ENCODE results near the gene EIPR1.

EIPR1 gene

GRCh38 chr2:3355951-3356569 is 21.6 kb downstream of the EIPR1 start:
- DNase-seq: no peak

- DNase-seq: no peak
Measured at GRCh38 chr2:3354986-3355385, 22.6 kb downstream of the EIPR1 start.

GRCh38 chr2:3349211-3349693 is 28.4 kb downstream of the EIPR1 start:
- DNase-seq: no peak

- no peak for DNase-seq
Measured at GRCh38 chr2:3348767-3349166, 28.9 kb downstream of the EIPR1 start.

- DNase-seq: no peak
Measured at GRCh38 chr2:3345621-3346020, 32.0 kb downstream of the EIPR1 start.

GRCh38 chr2:3344897-3345296 is 32.7 kb downstream of the EIPR1 start:
- no peak for DNase-seq

GRCh38 chr2:3343012-3343411 is 34.6 kb downstream of the EIPR1 start:
- DNase-seq: no peak

GRCh38 chr2:3342324-3342723 is 35.3 kb downstream of the EIPR1 start:
- DNase-seq: no peak

- DNase-seq: no peak
Measured at GRCh38 chr2:3341336-3341735, 36.3 kb downstream of the EIPR1 start.

- DNase-seq: no peak
Measured at GRCh38 chr2:3340144-3340543, 37.5 kb downstream of the EIPR1 start.

- no peak for DNase-seq
Measured at GRCh38 chr2:3338340-3338739, 39.3 kb downstream of the EIPR1 start.

- no peak for DNase-seq
Measured at GRCh38 chr2:3336844-3337243, 40.8 kb downstream of the EIPR1 start.

GRCh38 chr2:3334392-3335345 is 42.9 kb downstream of the EIPR1 start:
- DNase-seq: no peak

GRCh38 chr2:3332133-3332532 is 45.5 kb downstream of the EIPR1 start:
- DNase-seq: no peak

GRCh38 chr2:3329491-3329890 is 48.1 kb downstream of the EIPR1 start:
- no peak for DNase-seq

GRCh38 chr2:3326871-3327270 is 50.7 kb downstream of the EIPR1 start:
- no peak for DNase-seq

GRCh38 chr2:3326182-3326537 is 51.5 kb downstream of the EIPR1 start:
- no peak for DNase-seq

GRCh38 chr2:3325458-3326181 is 52.0 kb downstream of the EIPR1 start:
- no peak for DNase-seq

GRCh38 chr2:3324404-3325281 is 53.0 kb downstream of the EIPR1 start:
- DNase-seq: no peak

GRCh38 chr2:3324036-3324386 is 53.6 kb downstream of the EIPR1 start:
- no peak for DNase-seq

- no peak for DNase-seq
Measured at GRCh38 chr2:3323360-3324035, 54.1 kb downstream of the EIPR1 start.

Data from activated CD4-positive, alpha-beta T cell treated with anti-CD3 and anti-CD28 coated beads, Interleukin-2, amount 50 U/mL, for 4 hours (primary cell).